ENCODE measurements around the gene SLC22A25. TPM values are rescaled to one million over a fixed set of nuclear protein-coding genes. Genes with fewer than 3 reads are reported as not detected.

SLC22A25 gene
- total RNA-seq (ENCODE audit: unreplicated experiment) = not detected
- long read RNA-seq = 0 reads

- Mint-ChIP-seq H3K27me3 (ENCODE audit: unreplicated experiment) (no peaks in the 10 kb centered on the region), H3K4me1 (ENCODE audit: low read depth, unreplicated experiment) (no peaks in the 10 kb centered on the region), H3K36me3 (ENCODE audit: unreplicated experiment) (no peaks in the 10 kb centered on the region), H3K9me3 (ENCODE audit: unreplicated experiment) (no peaks in the 10 kb centered on the region), H3K4me3 (ENCODE audit: unreplicated experiment) (no peak within 1 kb of the TSS), H3K27ac (ENCODE audit: unreplicated experiment) (no peak within 1 kb of the TSS)
- no peak for DNase-seq
- TF ChIP-seq, protein P1, sequence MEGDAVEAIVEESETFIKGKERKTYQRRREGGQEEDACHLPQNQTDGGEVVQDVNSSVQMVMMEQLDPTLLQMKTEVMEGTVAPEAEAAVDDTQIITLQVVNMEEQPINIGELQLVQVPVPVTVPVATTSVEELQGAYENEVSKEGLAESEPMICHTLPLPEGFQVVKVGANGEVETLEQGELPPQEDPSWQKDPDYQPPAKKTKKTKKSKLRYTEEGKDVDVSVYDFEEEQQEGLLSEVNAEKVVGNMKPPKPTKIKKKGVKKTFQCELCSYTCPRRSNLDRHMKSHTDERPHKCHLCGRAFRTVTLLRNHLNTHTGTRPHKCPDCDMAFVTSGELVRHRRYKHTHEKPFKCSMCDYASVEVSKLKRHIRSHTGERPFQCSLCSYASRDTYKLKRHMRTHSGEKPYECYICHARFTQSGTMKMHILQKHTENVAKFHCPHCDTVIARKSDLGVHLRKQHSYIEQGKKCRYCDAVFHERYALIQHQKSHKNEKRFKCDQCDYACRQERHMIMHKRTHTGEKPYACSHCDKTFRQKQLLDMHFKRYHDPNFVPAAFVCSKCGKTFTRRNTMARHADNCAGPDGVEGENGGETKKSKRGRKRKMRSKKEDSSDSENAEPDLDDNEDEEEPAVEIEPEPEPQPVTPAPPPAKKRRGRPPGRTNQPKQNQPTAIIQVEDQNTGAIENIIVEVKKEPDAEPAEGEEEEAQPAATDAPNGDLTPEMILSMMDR (IDR thresholded peaks at IDR 0.05; ENCODE audit: partially characterized antibody, unreplicated experiment) = no peak
Observed at GRCh38 chr11:63243533-63243932, at the start of gene SLC22A25. TSS of gene SLC22A25 (minus strand) at chr11:63243599. CDS start at chr11:63229652, 13,947 bp downstream.

DNA sequence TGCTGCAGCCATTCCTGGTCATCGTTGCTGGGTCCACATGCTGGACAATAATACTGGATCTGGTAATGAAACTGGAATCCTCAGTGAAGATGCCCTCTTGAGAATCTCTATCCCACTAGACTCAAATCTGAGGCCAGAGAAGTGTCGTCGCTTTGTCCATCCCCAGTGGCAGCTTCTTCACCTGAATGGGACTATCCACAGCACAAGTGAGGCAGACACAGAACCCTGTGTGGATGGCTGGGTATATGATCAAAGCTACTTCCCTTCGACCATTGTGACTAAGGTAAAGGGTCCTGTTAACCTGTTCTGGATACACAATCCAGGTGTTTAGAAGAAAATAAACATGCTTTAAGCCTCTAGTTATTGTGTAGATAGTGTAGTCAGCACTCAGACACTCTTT lies 46.9 kb upstream of the SLC22A25 start:
- H3K36me3 Mint-ChIP-seq (ENCODE audit: unreplicated experiment) = peaks cover 5% of the 10 kb centered on the region
- no peak overlapping the region for H3K4me3 Mint-ChIP-seq (ENCODE audit: unreplicated experiment)
- H3K4me1 Mint-ChIP-seq (ENCODE audit: low read depth, unreplicated experiment) = no peaks in the 10 kb centered on the region
- DNase-seq = no peak
- H3K27me3 Mint-ChIP-seq (ENCODE audit: unreplicated experiment) = no peaks in the 10 kb centered on the region
- TF ChIP-seq, protein P1 (IDR thresholded peaks at IDR 0.05; ENCODE audit: partially characterized antibody, unreplicated experiment) = no peak
- H3K9me3 Mint-ChIP-seq (ENCODE audit: unreplicated experiment) = no peaks in the 10 kb centered on the region
- no peak overlapping the region for H3K27ac Mint-ChIP-seq (ENCODE audit: unreplicated experiment)

DNA sequence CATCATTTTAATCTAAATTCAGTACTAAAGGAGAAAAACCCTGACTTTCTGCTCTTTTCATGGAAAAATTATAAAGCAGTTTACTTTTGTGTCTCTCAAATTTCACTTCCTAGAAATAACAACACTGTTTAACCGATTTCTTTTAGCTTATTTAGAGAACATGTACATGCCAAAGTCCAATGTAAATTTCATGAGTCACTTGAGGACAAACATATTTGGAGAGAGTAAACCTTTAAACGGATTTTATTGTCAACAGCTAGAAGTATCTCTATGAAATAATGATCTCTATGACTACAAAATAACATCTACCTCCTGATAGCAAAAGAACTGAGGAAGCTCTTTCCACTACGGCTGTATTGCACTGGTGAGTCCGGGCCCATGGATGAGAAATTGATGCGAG lies 46.3 kb upstream of the SLC22A25 start:
- no peak for DNase-seq
- Mint-ChIP-seq H3K36me3 (ENCODE audit: unreplicated experiment) (peaks cover 5% of the 10 kb centered on the region), H3K27me3 (ENCODE audit: unreplicated experiment) (no peaks in the 10 kb centered on the region), H3K4me1 (ENCODE audit: low read depth, unreplicated experiment) (no peaks in the 10 kb centered on the region), H3K27ac (ENCODE audit: unreplicated experiment) (no peak overlapping the region), H3K4me3 (ENCODE audit: unreplicated experiment) (no peak overlapping the region), H3K9me3 (ENCODE audit: unreplicated experiment) (no peaks in the 10 kb centered on the region)
- TF ChIP-seq, protein P1 (IDR thresholded peaks at IDR 0.05; ENCODE audit: partially characterized antibody, unreplicated experiment) = no peak

- no peak overlapping the region for H3K4me3 Mint-ChIP-seq (ENCODE audit: unreplicated experiment)
- DNase-seq = no peak
- H3K27me3 Mint-ChIP-seq (ENCODE audit: unreplicated experiment) = peaks cover 4% of the 10 kb centered on the region
- H3K36me3 Mint-ChIP-seq (ENCODE audit: unreplicated experiment) = peaks cover 4% of the 10 kb centered on the region
- H3K9me3 Mint-ChIP-seq (ENCODE audit: unreplicated experiment) = no peaks in the 10 kb centered on the region
- TF ChIP-seq, protein P1 (IDR thresholded peaks at IDR 0.05; ENCODE audit: partially characterized antibody, unreplicated experiment) = no peak
- H3K27ac Mint-ChIP-seq (ENCODE audit: unreplicated experiment) = no peak overlapping the region
- H3K4me1 Mint-ChIP-seq (ENCODE audit: low read depth, unreplicated experiment) = peaks cover 4% of the 10 kb centered on the region
Observed at GRCh38 chr11:63282579-63282978, 39.2 kb upstream of the SLC22A25 start.

DNA sequence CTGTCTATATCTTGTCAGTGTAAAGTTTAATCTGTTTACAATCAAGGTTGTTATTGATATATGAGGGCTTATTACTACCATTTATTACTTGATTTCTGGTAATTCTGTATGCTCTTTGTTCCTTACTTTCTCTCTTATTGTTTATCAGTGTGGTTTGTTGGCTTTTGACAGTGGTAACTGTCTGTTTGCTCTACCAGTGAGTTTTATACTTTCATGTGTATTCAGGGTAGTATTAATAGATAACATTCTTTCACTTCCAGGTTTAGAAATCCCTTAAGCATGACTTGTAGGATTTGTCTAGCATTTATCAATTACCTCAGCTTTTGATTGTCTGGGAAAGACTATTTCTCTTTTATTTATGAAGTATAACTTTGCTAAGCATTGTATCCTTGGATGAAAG lies 37.5 kb upstream of the SLC22A25 start:
- no peak for DNase-seq
- TF ChIP-seq, protein P1 (IDR thresholded peaks at IDR 0.05; ENCODE audit: partially characterized antibody, unreplicated experiment) = no peak
- Mint-ChIP-seq H3K4me1 (ENCODE audit: low read depth, unreplicated experiment) (peaks cover 6% of the 10 kb centered on the region), H3K4me3 (ENCODE audit: unreplicated experiment) (no peak overlapping the region), H3K27ac (ENCODE audit: unreplicated experiment) (no peak overlapping the region), H3K9me3 (ENCODE audit: unreplicated experiment) (no peaks in the 10 kb centered on the region), H3K36me3 (ENCODE audit: unreplicated experiment) (no peaks in the 10 kb centered on the region), H3K27me3 (ENCODE audit: unreplicated experiment) (peaks cover 4% of the 10 kb centered on the region)

All from glutamatergic neuron (in vitro differentiated cells).